ENCODE data around the gene GABPB1.

GRCh38 chr15:50358845-50359244, 3.8 kb upstream of the GABPB1 start:
- TF ChIP-seq EZH2 (IDR thresholded peaks at IDR 0.05; ENCODE audit: low read length, unreplicated experiment) (no peak), CTCF (conservative IDR thresholded peaks at IDR 0.05; ENCODE audit: low read depth, low read length) (peak; percentile 58)

Data from PC-3 (cell line).